ENCODE data around the gene PTPRF. TPM values are rescaled to one million over a fixed set of nuclear protein-coding genes. Genes with fewer than 3 reads are reported as not detected.

PTPRF gene
- total RNA-seq, 1 donor from 2014 or later = not detected

GRCh38 chr1:43522431-43522775, 8.3 kb upstream of the PTPRF start:
- ChIA-PET POLR2A (no interaction called here), CTCF (no interaction called here)
- H3K27ac Mint-ChIP-seq = no peak overlapping the region
- no peaks in the 10 kb centered on the region for H3K36me3 Mint-ChIP-seq (ENCODE audit: low read depth)
- TF ChIP-seq CTCF (IDR thresholded peaks at IDR 0.05) = no peak
- H3K4me1 Mint-ChIP-seq = no peaks in the 10 kb centered on the region
- H3K27me3 Mint-ChIP-seq = peaks cover 46% of the 10 kb centered on the region
- no peaks in the 10 kb centered on the region for H3K9me3 Mint-ChIP-seq
- no peak for DNase-seq
- ATAC-seq (ENCODE audit: low read depth) = no peak
- no peak overlapping the region for H3K4me3 Mint-ChIP-seq
- intact Hi-C loops (cut with micrococcal nuclease) = no loop called here

GRCh38 chr1:43522776-43523480, 7.8 kb upstream of the PTPRF start:
- H3K27me3 Mint-ChIP-seq = peaks cover 51% of the 10 kb centered on the region

GRCh38 chr1:43524804-43525203, 5.9 kb upstream of the PTPRF start:
- H3K4me1 Mint-ChIP-seq = peaks cover 2% of the 10 kb centered on the region
- no peak for TF ChIP-seq CTCF (IDR thresholded peaks at IDR 0.05)
- no peak overlapping the region for H3K4me3 Mint-ChIP-seq
- ChIA-PET CTCF (no interaction called here), POLR2A (no interaction called here)
- no peak for DNase-seq
- peaks cover 47% of the 10 kb centered on the region for H3K27me3 Mint-ChIP-seq
- intact Hi-C loops (cut with micrococcal nuclease) = loop anchor here (5.0 kb wide), 1 partner anchor 127 kb away; the partner anchor contains the start of gene KDM4A
- H3K9me3 Mint-ChIP-seq = no peaks in the 10 kb centered on the region
- no peaks in the 10 kb centered on the region for H3K36me3 Mint-ChIP-seq (ENCODE audit: low read depth)
- ATAC-seq (ENCODE audit: low read depth) = no peak
- no peak overlapping the region for H3K27ac Mint-ChIP-seq

More at GRCh38 chr1:43522776-43523480, 7.8 kb upstream of the PTPRF start:
- no peaks in the 10 kb centered on the region for H3K4me1 Mint-ChIP-seq
- ChIA-PET CTCF (no interaction called here), POLR2A (no interaction called here)
- no peak overlapping the region for H3K4me3 Mint-ChIP-seq
- no peak for DNase-seq
- no peak for ATAC-seq (ENCODE audit: low read depth)
- H3K36me3 Mint-ChIP-seq (ENCODE audit: low read depth) = no peaks in the 10 kb centered on the region
- no peaks in the 10 kb centered on the region for H3K9me3 Mint-ChIP-seq
- intact Hi-C loops (cut with micrococcal nuclease) = no loop called here
- TF ChIP-seq CTCF (IDR thresholded peaks at IDR 0.05) = no peak
- H3K27ac Mint-ChIP-seq = no peak overlapping the region

- DNase-seq = no peak
- no peak for ATAC-seq (ENCODE audit: low read depth)
- Mint-ChIP-seq H3K36me3 (ENCODE audit: low read depth) (no peaks in the 10 kb centered on the region), H3K9me3 (no peaks in the 10 kb centered on the region), H3K27ac (no peak overlapping the region), H3K4me1 (peaks cover 7% of the 10 kb centered on the region), H3K27me3 (peaks cover 48% of the 10 kb centered on the region), H3K4me3 (no peak overlapping the region)
- POLR2A ChIA-PET = no interaction called here
- no peak for TF ChIP-seq CTCF (IDR thresholded peaks at IDR 0.05)
- intact Hi-C loops (cut with micrococcal nuclease) = loop anchor here (5.0 kb wide), 1 partner anchor 126 kb away; the partner anchor contains the start of gene KDM4A
- CTCF ChIA-PET = interaction anchor here (5.4 kb wide), 1 partner anchor 522 kb away, joined by 34 read pairs; no protein-coding TSS in a partner anchor
Observed at GRCh38 chr1:43526002-43526401, 4.7 kb upstream of the PTPRF start.

- ChIA-PET POLR2A (no interaction called here), CTCF (interaction anchor here (0.9 to 5.4 kb wide), 3 partner anchors 9 to 520 kb away, joined by 3 to 34 read pairs (median 3); no protein-coding TSS in a partner anchor)
- H3K4me1 Mint-ChIP-seq = peaks cover 12% of the 10 kb centered on the region
- no peak for TF ChIP-seq CTCF (IDR thresholded peaks at IDR 0.05)
- no peak overlapping the region for H3K27ac Mint-ChIP-seq
- ATAC-seq (ENCODE audit: low read depth) (no peak), DNase-seq (no peak)
- peaks cover 2% of the 10 kb centered on the region for H3K36me3 Mint-ChIP-seq (ENCODE audit: low read depth)
- H3K4me3 Mint-ChIP-seq = no peak overlapping the region
- peaks cover 44% of the 10 kb centered on the region for H3K27me3 Mint-ChIP-seq
- no peaks in the 10 kb centered on the region for H3K9me3 Mint-ChIP-seq
- intact Hi-C loops (cut with micrococcal nuclease) = loop anchor here (5.0 kb wide), 1 partner anchor 125 kb away; the partner anchor contains the start of gene KDM4A
Observed at GRCh38 chr1:43527111-43527878, 3.4 kb upstream of the PTPRF start.
